ENCODE results near the gene SORL1.

SORL1 gene

DNA sequence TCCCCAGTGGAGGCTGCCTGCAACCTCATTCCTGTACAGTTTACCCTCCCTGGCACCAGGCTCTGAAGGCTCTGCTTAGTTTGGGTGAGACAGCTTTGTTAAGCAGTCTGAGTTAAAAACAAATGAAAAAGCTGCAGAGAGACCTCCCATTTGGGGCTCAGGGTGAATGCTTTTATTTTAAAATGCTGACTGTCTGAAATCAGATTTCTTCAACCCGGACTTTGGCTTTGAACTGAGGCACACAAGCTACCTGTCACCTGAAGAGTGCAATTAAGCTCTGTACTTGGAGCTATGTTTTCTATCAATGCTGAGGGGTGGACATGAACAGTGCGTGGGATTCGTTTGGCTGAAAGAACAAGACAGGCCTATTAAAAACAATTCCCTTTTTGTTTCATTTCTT lies 218.2 kb downstream of the SORL1 start:
- DNase-seq: no peak

DNA sequence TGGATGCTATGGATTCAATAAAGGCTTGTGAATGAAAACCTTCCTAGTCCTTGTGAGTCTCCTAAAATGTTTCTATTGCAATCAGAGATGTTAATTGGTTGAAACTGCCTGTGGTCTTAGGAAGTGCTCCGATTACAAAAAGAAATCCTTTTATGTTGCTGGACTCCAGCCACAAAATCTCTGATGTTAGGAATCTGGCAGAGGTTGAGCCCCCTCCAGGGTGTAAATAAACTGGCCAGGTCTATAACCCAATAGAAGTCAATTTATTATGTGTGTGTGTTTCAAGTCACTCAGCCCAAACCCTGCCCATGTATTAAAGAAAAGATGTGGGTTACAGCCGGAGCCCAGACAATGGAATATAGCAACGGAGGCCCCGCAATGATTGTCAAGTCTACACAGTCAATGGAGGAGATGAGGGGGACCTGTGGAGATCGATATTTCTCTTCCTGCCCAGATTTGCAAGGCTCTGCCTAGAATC lies 218.7 kb downstream of the SORL1 start:
- no peak for DNase-seq

DNA sequence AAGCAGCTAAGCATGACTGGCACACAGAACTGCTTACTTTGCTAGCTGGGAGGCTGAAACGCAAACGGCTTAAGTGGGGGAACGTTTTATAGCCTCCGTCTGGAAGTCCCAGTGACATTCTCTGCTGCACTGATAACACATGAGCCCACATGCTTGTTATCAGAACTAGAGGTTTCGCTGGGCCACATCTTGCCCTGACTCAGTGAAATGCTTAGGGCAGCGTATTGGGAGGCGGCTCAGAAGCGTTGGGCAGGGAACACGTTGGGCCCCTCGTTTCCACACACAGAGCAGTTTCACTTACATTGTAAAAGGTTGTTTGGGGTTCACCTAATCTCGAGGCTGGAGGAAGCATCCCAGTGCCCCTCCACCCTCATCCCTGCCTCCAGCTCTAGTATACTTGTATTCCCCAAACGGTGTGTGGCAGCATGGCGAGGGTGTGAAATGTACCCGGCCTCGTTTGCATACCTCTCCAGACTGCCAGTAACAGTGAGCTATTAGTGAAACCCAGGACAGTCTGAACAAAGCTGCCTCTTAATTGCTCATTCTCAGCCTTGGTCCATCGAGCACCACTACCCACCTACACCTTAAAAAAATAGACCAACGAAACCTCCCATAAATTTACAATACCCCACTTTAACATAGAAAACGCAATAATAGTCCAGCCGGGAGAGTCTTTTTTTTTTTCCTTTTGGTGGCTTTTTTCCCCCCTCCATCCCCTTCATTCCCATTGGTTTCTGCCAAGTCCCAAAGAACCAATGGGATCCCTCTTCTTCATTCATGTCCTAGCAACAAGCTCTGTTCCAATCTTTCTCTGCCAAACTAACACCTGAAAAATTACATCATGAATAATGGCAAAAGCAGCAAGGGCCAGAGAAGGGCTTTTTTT lies 219.4 kb downstream of the SORL1 start:
- no peak for DNase-seq

DNA sequence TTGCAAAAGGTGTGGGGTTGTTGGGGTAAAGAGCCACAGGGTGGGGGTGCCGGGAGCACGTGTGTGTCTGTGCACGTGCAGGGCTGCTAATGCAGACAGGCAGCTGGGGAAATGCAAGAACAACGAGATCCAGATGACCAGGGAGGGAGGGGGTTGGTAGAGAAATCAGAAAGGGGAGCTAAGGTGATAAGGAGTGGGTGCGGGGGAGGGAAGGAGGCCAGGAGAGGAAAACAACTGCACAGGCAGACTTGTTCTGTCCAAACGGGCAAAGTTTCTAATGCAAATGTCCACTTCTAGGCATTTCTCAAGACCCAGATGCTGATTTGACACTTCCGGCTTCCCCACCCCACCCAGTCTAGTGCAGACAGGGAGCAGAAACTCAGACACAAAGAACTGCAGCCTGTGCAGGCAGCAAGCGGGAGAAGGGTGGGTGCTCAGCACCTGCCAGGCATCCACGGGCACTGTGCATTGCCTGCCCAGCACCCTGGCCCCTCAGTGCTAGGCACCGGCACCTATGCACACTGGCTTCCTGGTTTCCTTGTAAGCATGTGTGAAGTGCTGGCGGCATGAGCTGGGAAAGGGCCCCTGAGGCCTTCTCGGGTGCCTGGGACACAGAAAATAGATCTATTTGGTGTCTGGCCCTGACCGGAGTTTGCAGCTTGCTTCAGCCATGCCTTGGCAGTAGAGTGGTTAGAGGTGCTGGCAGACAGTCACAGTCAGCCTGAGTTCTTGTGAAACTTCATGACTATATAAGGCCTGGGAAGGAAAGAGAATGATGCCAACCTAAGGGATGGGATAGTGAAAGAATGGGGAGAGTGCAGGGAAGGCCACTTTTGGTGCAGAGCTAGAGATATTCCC lies 220.7 kb downstream of the SORL1 start:
- DNase-seq: no peak

DNA sequence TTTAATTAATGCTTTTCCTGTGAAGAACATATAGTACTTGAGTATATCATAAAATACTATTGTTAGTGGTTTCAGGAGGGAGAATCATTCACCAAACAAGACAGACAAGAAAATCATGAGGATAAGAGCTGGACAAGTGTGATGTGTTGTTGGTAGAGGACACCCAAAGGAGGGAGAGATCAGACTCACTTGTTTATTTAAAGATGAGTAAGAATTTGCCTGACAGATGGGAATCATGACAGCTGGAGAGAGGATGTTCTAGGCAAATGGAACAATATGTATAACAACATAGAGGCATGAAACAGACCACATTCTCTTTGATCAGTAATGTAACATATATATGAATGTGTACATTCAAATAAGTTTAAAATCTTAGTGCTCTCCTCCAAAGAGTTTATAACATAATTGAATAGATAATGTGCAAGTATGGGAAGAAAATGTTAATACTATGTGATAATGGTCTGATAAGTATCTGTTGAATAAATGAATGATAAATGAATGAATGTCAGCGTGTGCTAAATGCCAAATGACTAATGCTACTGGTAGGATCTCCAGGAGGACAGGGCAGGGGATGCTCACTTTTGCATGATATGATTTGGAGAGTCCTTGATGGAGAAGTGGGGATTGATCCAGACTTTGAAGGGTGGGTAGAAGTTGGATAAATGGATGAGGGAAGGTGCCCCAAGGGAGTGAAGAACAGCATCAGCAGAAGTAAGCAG lies 229.6 kb downstream of the SORL1 start:
- DNase-seq: no peak

All from activated CD4-positive, alpha-beta T cell treated with anti-CD3 and anti-CD28 coated beads, Interleukin-2, amount 50 U/mL, for 48 hours (primary cell).